HL-60 (cell line): Measurements from ENCODE around the gene KCNIP2.

Experiments used
- GABPA ChIP-seq: IDR thresholded peaks from 2 replicates; pipeline ENCODE4 v1.6.1; 2012; ENCODE audit warnings: low read depth
- POLR2AphosphoS5 ChIP-seq: IDR thresholded peaks from 2 replicates; pipeline ENCODE4 v1.6.1; 2012; ENCODE audit warnings: low read depth
- REST ChIP-seq: IDR thresholded peaks from 2 replicates; pipeline ENCODE4 v1.6.1; 2012; ENCODE audit warnings: low read depth; ENCODE audit not compliant: insufficient replicate concordance
- SPI1 ChIP-seq: IDR thresholded peaks from 2 replicates; pipeline ENCODE4 v1.6.1; 2012; ENCODE audit warnings: low read depth, mild to moderate bottlenecking, borderline replicate concordance
- TF ChIP-seq, protein P1 (sequence below): IDR thresholded peaks from one replicate; pipeline ENCODE4 v1.5.1; 2011; ENCODE audit warnings: low read length, control low read depth, inconsistent platforms; ENCODE audit not compliant: insufficient read depth

DNA sequence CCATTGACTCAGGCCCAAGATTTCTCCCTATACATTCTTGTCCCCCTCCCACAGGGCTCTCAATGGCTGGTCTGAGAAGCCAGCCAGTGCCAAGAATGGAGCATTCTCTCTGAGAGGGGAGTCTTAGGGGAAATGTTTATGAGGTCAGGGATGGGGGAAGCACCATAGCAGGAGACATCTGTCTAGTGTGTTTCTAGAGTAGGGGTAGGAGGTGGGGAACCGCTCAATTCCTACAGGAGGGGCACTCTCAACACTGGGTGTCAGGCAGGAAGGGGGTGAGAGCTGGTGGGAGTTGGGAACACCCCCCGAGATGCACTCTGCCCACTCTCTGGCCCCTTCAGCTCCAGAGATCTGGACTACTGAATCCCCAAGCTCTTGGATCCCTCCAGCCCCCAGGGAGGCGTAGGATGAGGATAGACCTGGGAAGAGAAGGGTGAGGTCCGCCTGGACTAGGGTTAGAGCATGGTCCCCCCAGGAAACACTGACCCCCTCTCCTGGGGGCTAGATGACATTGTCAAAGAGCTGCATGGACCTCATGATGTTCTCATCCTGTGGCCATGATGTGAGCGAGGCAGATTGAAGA lies 16.7 kb downstream of the KCNIP2 start:
- TF ChIP-seq, protein P1, sequence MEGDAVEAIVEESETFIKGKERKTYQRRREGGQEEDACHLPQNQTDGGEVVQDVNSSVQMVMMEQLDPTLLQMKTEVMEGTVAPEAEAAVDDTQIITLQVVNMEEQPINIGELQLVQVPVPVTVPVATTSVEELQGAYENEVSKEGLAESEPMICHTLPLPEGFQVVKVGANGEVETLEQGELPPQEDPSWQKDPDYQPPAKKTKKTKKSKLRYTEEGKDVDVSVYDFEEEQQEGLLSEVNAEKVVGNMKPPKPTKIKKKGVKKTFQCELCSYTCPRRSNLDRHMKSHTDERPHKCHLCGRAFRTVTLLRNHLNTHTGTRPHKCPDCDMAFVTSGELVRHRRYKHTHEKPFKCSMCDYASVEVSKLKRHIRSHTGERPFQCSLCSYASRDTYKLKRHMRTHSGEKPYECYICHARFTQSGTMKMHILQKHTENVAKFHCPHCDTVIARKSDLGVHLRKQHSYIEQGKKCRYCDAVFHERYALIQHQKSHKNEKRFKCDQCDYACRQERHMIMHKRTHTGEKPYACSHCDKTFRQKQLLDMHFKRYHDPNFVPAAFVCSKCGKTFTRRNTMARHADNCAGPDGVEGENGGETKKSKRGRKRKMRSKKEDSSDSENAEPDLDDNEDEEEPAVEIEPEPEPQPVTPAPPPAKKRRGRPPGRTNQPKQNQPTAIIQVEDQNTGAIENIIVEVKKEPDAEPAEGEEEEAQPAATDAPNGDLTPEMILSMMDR, result no peak
- no peak for TF ChIP-seq REST
- no peak for TF ChIP-seq POLR2AphosphoS5
- TF ChIP-seq GABPA, result no peak
- no peak for TF ChIP-seq SPI1
